ENCODE measurements around the gene SLK.

GRCh38 chr10:103930881-103931280 lies 36.1 kb upstream of the SLK start:
- no peak for TF ChIP-seq CTCF (IDR thresholded peaks at IDR 0.05; ENCODE audit: poor library complexity)
- TF ChIP-seq EZH2phosphoT487 (IDR thresholded peaks at IDR 0.05; ENCODE audit: low read depth, severe bottlenecking, unreplicated experiment) = no peak
- TF ChIP-seq EZH2 (IDR thresholded peaks at IDR 0.05; ENCODE audit: borderline replicate concordance) = no peak
